NCI-H1694 treated with DMSO at 0.1 percent for 48 hours (cell line): ENCODE data around the gene MAP3K20.
"Not testable (repeated sequence)": the region's sequence is repeated elsewhere in the genome, so short reads cannot be mapped to it uniquely, and the experiment has no call there.

Experiments used
- DNase-seq: peaks from one replicate; lab custom pipeline; 2025; lab: John Stamatoyannopoulos, UW

Gene MAP3K20

GRCh38 chr2:173087214-173087581 is 11.6 kb downstream of the MAP3K20 start:
- DNase-seq = no peak

- no peak for DNase-seq
Observed at GRCh38 chr2:173087793-173088496, 12.3 kb downstream of the MAP3K20 start.

GRCh38 chr2:173090276-173090877 is 14.7 kb downstream of the MAP3K20 start:
- no peak for DNase-seq

DNA sequence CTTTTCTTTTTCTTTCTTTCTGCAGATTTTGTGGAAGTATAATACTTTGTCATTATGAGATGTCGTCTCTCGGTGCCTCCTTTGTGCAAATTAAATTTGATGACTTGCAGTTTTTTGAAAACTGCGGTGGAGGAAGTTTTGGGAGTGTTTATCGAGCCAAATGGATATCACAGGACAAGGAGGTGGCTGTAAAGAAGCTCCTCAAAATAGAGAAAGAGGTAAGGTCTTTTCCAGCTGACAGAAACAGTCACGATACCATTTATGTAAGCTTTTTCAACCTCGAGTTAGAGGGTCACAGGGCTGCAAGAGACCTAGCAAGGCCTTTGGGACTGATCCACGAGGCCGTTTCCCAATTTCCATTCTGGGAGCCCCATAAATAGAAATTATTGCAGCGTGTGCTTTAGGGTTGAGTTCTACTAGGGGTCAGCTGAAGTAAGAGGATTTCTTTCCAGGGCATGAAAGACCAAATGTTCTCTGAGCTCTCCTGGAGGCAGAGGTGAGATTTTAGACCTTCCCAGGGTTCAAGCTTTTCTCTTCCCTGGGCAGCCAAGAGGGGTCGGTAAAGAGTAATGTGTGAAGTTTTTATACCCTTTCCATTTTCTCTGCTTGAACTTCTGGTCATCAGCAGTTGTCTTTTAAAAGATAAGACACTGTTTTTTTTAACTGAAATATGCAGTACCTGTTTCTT is 15.5 kb downstream of the MAP3K20 start:
- no peak for DNase-seq

- DNase-seq = no peak
Observed at GRCh38 chr2:173091910-173092309, 16.3 kb downstream of the MAP3K20 start.

DNA sequence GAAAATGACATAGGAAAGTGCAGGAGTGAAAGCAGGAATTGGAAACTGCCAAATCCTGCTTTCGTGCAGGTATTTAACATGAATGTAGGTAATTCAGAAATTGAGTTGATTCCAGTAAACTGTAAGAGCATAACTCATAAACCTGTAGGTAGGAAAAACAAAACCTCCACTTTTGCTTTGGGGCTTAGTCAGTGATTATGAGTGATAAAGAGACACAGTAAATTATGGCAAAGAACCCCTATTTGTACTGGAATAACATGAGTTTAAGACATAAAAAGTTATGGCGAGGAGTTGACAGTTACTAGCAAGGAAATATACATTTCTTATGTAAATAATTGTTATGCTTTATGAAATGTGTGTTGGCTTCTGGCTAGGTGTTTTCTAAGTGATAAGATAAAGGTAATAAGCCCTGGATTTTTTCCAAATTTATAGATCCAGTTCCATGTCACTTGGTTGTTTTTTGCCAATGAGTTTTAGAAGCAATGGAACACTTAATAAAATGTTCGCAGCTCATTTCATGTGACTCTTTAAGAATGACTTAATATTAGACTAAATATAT is 17.3 kb downstream of the MAP3K20 start:
- DNase-seq = no peak

GRCh38 chr2:173093617-173094016 is 18.0 kb downstream of the MAP3K20 start:
- DNase-seq = not testable (repeated sequence)

- DNase-seq = no peak
Observed at GRCh38 chr2:173094731-173095130, 19.1 kb downstream of the MAP3K20 start.

DNA sequence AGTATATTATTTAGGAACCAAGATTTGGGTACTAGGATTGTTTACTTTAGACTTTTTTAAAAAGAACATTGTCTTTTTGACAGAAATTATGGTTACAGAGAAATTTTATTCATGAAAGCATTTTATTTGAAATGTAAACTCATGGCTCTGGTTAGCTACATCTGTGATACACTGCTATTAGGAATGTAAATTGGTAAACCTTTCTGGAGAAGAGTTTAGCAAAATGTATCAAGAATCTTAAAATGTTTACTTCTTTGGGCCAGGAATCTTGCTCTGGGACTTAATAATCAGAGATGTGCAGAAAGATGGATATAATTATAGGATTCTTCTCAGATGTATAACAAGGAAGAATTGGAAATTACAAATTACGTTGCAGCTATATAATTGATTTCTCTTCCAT is 19.7 kb downstream of the MAP3K20 start:
- DNase-seq = no peak

DNA sequence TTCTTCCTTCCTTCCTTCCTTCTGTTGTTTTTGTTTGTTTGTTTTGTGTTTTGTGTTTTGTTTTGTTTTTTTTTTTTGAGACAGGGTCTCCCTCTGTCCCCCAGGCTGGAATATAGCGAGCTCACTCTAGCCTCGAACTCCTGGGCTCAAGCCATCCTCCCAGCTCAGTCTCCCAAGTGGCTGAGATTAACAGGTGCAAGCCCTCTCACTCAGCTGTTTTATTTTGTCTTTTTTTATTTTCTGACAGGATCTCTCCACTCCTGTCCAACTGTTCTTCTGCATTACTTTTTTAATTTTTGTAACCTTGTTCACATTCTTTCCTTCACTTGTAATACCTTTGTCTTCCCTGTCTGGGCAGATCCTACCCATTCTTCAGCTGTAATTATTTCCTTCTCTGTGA is 23.6 kb downstream of the MAP3K20 start:
- no peak for DNase-seq

- DNase-seq = no peak
Observed at GRCh38 chr2:173099804-173100203, 24.2 kb downstream of the MAP3K20 start.

- DNase-seq = no peak
Observed at GRCh38 chr2:173101687-173102086, 26.0 kb downstream of the MAP3K20 start.

- no peak for DNase-seq
Observed at GRCh38 chr2:173104156-173104555, 28.5 kb downstream of the MAP3K20 start.

GRCh38 chr2:173106959-173107628 is 31.4 kb downstream of the MAP3K20 start:
- no peak for DNase-seq

GRCh38 chr2:173107629-173108022 is 32.0 kb downstream of the MAP3K20 start:
- DNase-seq = no peak

DNA sequence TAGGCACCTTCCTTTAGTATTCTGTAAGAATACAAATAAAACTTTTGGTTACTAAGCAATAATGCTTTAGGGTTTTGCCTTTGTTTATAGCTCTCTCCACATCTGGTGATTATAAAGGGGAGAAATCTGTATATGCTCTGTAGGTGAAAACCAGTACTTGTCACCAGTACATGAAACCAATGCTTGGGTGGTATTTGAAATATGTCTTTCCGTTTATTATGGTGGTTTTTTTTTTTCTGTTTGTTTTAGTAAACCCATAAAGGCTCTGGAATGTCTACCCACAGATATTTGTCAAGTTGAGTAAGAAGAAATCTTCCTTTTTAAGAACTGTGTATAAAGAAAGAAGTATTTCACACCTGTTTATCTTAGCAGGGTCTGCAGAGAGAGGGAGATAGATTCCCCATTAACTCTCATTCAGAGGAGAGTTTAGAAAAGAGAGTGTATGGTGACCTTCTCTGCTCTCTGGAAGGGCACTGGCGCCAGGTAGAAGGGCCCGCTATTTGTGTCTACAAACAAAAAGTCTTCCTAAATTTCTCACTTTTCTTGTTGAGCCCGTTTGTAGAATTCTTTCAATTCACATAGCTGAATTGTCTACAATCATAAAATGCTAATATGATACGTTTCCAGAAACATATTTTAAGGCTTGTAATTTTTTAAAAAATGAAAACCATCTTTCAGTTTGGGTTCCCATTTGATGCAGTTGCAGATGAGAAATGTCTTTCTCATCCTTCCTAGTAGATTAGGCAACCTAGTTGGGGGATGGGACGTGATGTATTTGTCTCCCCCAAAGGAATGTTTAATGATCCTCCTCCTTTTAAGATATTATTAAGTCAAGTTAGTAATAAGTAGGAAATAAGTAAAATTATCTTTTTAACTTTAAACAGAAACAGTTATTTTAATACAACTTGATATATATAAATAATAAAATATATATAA is 33.9 kb downstream of the MAP3K20 start:
- no peak for DNase-seq

DNA sequence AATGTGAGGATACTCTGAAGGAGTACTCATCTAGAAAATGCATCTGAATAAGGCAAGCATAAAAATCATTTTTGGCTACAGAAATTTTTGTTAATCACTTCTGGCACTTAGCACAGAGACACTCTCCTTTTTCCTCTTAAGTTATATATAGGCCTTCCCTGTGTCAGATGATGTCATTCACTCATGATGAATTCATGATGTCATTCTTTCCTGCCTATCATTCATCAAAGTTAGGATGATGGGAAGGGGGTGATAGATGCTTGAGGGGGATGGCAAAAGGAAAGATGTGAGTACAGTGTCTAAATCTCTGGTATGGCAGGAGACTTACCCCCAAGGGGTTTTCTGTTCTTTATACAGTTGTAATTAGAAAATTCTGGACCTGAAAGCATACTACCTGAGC is 42.0 kb downstream of the MAP3K20 start:
- no peak for DNase-seq

GRCh38 chr2:173118395-173118794 is 42.7 kb downstream of the MAP3K20 start:
- DNase-seq = no peak

DNA sequence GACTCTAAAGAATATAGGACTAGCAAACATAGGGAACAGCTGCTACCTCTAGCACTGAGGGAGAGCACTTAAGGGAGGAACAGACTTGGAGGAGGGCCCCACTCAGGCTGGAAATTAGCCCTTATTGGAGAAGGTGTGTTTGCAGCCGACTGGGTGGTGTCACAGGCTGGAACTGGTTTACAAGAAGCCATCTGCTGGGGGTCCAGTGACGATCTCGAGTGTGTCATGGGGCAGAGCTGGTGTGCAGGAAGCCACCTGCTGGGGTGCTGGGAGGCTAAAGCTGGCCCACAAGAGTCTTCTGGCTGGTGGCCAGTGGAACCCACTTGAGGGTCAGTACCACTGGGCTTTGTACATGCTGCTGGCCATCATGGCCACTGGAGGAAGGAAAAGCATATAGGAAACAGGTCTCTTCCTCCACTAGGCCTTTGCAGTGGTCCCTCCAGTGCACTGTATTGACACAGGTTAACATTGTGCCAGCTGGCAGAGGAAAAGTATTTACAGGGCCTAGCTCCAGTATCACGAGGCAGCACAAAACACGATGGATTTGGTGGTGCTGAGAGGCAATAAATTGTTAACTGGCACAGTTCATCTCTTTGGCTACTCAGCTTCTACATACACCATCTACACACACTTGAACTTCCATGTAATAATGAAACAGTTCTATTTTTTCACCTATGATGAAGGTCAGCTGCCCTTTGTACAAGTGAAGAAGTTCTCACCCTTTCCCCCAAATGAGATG is 43.6 kb downstream of the MAP3K20 start:
- peak; percentile 93 for DNase-seq

GRCh38 chr2:173119944-173120343 is 44.3 kb downstream of the MAP3K20 start:
- DNase-seq = no peak

DNA sequence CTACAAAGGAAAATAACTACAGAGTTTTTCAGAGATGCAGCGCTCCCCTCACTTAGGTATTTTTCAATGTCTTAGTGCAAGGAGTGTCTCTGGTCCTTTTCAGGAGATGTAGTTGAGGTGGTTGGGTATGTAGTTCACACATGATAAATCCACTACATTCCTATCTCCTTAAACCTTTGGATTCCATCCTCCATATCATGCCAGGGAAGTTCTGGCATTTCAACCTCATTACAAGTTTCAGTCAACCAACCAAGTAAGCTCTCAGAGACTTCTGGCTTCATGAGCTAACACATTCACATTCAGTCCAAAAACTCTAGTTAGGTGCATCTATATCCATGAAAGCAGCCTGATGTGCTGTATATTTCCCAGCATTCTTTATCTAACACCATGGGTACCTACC is 47.3 kb downstream of the MAP3K20 start:
- no peak for DNase-seq
